MM.1S (cell line): ENCODE results near the gene ZBTB7C.

Experiments
- DNase-seq: peaks from one replicate; pipeline ENCODE4 v3.0.0-alpha.2; 2015
- H2AFZ ChIP-seq: fragments of 300-600 bp; sonication (generic); 2 replicates; pipeline ENCODE4 v1.6.0; 2016; ENCODE audit warnings: antibody characterized with exemption, low read length
- H3F3A ChIP-seq: fragments of 300-600 bp; sonication (generic); 2 replicates; pipeline ENCODE4 v1.6.1; 2016; ENCODE audit warnings: mild to moderate bottlenecking, antibody characterized with exemption, low read length, moderate library complexity, mixed read lengths; ENCODE audit not compliant: insufficient read depth
- H3K27ac ChIP-seq: fragments of 300-600 bp; sonication (generic); 2 replicates; pipeline ENCODE4 v1.5.1; 2016; ENCODE audit warnings: mild to moderate bottlenecking, low read length
- H3K27me3 ChIP-seq: fragments of 300-600 bp; sonication (generic); replicated peaks from 2 replicates; pipeline ENCODE4 v1.6.0; 2016; ENCODE audit warnings: low read length; ENCODE audit not compliant: insufficient read depth
- H3K36me3 ChIP-seq: fragments of 300-600 bp; sonication (generic); replicated peaks from 2 replicates; pipeline ENCODE4 v1.6.1; 2016; ENCODE audit warnings: mild to moderate bottlenecking, low read length, mixed read lengths; ENCODE audit not compliant: insufficient read depth
- H3K4me1 ChIP-seq: fragments of 300-600 bp; sonication (generic); 2 replicates; pipeline ENCODE4 v1.6.1; 2016; ENCODE audit warnings: low read length, mixed read lengths
- H3K4me2 ChIP-seq: fragments of 300-600 bp; sonication (generic); 2 replicates; pipeline ENCODE4 v1.6.0; 2016; ENCODE audit warnings: low read depth, low read length
- H3K4me3 ChIP-seq: fragments of 300-600 bp; sonication (generic); 2 replicates; pipeline ENCODE4 v1.5.1; 2016; ENCODE audit warnings: low read length, mixed read lengths
- H3K79me2 ChIP-seq: fragments of 300-600 bp; sonication (generic); 2 replicates; pipeline ENCODE4 v1.6.1; 2016; ENCODE audit warnings: mixed run types, low read length, mixed read lengths
- H3K9ac ChIP-seq: fragments of 300-600 bp; sonication (generic); 2 replicates; pipeline ENCODE4 v1.6.1; 2016; ENCODE audit warnings: low read length, mixed read lengths
- H3K9me2 ChIP-seq: fragments of 300-600 bp; sonication (generic); replicated peaks from 2 replicates; pipeline ENCODE4 v1.6.1; 2016; ENCODE audit warnings: mild to moderate bottlenecking, low read length, mixed read lengths; ENCODE audit not compliant: insufficient read depth
- H3K9me3 ChIP-seq: fragments of 300-600 bp; sonication (generic); replicated peaks from 2 replicates; pipeline ENCODE4 v1.6.1; 2016; ENCODE audit warnings: mild to moderate bottlenecking, low read length, mixed read lengths; ENCODE audit not compliant: insufficient read depth
- H4K20me1 ChIP-seq: fragments of 300-600 bp; sonication (generic); 2 replicates; pipeline ENCODE4 v1.6.1; 2016; ENCODE audit warnings: mild to moderate bottlenecking, low read length, moderate library complexity, mixed read lengths; ENCODE audit not compliant: insufficient read depth
- EZH2 ChIP-seq: fragments of 300-600 bp; sonication (generic); optimal IDR thresholded peaks from 2 replicates; pipeline ENCODE3; 2017; ENCODE audit warnings: low read depth, mild to moderate bottlenecking, antibody characterized with exemption, low read length, mixed read lengths
- EZH2phosphoT487 ChIP-seq: fragments of 300-600 bp; sonication (generic); IDR thresholded peaks from 2 replicates; pipeline ENCODE4 v1.6.1; 2018; ENCODE audit warnings: antibody characterized with exemption, low read length
- TF ChIP-seq, protein P1 (sequence below): fragments of 300-600 bp; sonication (generic); IDR thresholded peaks from 2 replicates; pipeline ENCODE4 v1.5.1; 2016; ENCODE audit warnings: antibody characterized with exemption, low read length, mixed read lengths

Gene ZBTB7C

DNA sequence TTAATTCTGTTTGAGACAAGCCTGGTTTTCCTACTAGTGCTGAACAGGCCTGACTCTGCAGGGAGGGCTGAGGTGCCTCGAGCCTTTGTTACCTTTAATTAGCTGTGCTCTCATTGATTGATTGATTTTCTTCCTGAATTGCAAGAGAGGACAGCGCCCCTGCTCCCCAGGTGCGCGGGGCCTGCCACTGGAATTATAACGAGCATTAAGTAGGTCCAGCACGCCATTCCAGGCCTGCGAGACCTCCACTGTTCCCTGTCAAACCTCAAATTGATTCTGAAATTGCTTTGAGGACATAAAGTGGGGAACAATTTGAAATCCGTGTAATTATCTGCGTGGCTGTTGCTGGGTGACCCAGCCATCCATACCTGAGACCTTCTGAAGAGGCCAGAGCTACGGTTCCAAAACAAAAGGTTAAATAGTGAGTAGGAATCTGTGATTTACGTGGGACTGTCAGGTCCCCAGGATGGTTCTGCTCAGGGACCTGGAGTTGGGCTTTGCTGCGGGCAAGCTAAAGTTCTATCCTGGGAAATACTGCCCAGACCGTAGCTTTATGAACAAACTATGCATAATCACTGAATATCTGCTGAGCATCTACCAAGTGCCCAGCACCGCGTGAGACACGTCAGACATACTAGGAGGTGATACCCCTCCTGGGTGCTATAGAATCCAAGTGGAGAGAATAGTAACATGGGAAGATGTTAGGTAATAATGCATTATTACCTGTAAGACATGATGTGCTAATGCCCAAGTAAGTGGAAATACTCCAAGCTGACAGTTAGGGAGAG lies 104.1 kb downstream of the ZBTB7C start:
- TF ChIP-seq, protein P1, sequence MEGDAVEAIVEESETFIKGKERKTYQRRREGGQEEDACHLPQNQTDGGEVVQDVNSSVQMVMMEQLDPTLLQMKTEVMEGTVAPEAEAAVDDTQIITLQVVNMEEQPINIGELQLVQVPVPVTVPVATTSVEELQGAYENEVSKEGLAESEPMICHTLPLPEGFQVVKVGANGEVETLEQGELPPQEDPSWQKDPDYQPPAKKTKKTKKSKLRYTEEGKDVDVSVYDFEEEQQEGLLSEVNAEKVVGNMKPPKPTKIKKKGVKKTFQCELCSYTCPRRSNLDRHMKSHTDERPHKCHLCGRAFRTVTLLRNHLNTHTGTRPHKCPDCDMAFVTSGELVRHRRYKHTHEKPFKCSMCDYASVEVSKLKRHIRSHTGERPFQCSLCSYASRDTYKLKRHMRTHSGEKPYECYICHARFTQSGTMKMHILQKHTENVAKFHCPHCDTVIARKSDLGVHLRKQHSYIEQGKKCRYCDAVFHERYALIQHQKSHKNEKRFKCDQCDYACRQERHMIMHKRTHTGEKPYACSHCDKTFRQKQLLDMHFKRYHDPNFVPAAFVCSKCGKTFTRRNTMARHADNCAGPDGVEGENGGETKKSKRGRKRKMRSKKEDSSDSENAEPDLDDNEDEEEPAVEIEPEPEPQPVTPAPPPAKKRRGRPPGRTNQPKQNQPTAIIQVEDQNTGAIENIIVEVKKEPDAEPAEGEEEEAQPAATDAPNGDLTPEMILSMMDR = no peak
- no peak overlapping the region for H3K4me3 ChIP-seq
- no peaks in the 10 kb centered on the region for H3K79me2 ChIP-seq
- H3K4me1 ChIP-seq = peaks cover 5% of the 10 kb centered on the region; the same call in 1 of the 2 replicates
- H3K36me3 ChIP-seq = no peaks in the 10 kb centered on the region
- no peaks in the 10 kb centered on the region for H3K9me3 ChIP-seq
- no peak for DNase-seq
- no peak overlapping the region for H3K27ac ChIP-seq
- no peaks in the 10 kb centered on the region for H4K20me1 ChIP-seq
- H3K4me2 ChIP-seq = no peak overlapping the region
- no peaks in the 10 kb centered on the region for H3K9me2 ChIP-seq
- H3F3A ChIP-seq = no peaks in the 10 kb centered on the region
- H3K9ac ChIP-seq = no peak overlapping the region
- H2AFZ ChIP-seq = no peak overlapping the region
- H3K27me3 ChIP-seq = no peaks in the 10 kb centered on the region

DNA sequence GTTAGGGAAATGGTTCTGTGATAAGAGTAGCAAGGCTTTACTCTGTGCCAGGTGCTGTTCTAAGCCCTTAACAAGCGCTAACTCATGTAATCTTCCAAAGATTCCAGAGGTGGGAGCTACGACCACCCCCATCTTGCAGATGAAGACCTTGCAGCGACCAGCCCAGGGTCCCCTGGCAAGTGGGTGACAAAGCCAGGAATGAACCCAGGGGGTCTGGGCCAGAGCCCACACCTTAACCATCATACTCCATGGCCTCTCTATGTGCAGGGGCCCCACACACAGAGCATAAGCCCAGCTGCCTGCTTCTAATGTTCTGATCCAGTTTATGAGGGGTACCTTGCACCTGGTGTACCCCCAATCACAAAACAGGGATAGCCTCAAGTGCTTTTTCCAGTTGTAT lies 105.3 kb downstream of the ZBTB7C start:
- no peaks in the 10 kb centered on the region for H3K9me3 ChIP-seq
- no peak overlapping the region for H2AFZ ChIP-seq
- H3K79me2 ChIP-seq = no peaks in the 10 kb centered on the region
- no peaks in the 10 kb centered on the region for H4K20me1 ChIP-seq
- no peaks in the 10 kb centered on the region for H3K36me3 ChIP-seq
- H3K4me2 ChIP-seq = no peak overlapping the region
- TF ChIP-seq, protein P1 = no peak
- no peak for TF ChIP-seq EZH2phosphoT487
- TF ChIP-seq EZH2 = no peak
- H3K27ac ChIP-seq = no peak overlapping the region
- peaks cover 5% of the 10 kb centered on the region; the same call in 1 of the 2 replicates for H3K4me1 ChIP-seq
- H3K27me3 ChIP-seq = no peaks in the 10 kb centered on the region
- DNase-seq = no peak
- no peaks in the 10 kb centered on the region for H3F3A ChIP-seq
- H3K4me3 ChIP-seq = no peak overlapping the region
- H3K9ac ChIP-seq = no peak overlapping the region
- H3K9me2 ChIP-seq = no peaks in the 10 kb centered on the region

DNA sequence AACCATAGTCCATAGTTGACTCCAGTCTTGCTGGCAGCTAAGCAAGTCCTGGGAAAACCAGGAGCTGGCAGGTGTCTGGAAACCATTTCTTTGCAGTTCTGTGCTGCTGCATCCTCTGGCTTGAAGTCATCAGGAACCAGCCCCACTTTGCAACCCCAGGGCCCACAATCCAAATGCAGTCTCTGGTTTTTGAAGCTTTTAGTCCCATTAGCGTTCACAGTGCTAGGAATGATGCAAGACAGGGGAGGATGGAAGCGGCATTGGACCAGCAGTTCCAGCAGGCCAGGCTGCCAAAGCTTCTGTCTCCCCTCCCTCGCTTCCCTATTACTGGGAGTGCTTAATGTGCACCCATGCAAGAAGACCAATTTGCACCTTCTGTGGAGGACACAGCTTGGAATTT lies 106.4 kb downstream of the ZBTB7C start:
- Histone ChIP-seq H3K36me3 (no peaks in the 10 kb centered on the region), H3K9ac (no peak overlapping the region), H3K4me1 (peaks cover 5% of the 10 kb centered on the region; the same call in 1 of the 2 replicates), H2AFZ (no peak overlapping the region), H3K9me2 (no peaks in the 10 kb centered on the region), H3F3A (no peaks in the 10 kb centered on the region), H4K20me1 (no peaks in the 10 kb centered on the region), H3K27ac (no peak overlapping the region), H3K9me3 (no peaks in the 10 kb centered on the region), H3K79me2 (no peaks in the 10 kb centered on the region), H3K27me3 (no peaks in the 10 kb centered on the region), H3K4me3 (no peak overlapping the region), H3K4me2 (no peak overlapping the region)
- DNase-seq = no peak
- TF ChIP-seq, protein P1 = no peak
- TF ChIP-seq EZH2 (no peak), EZH2phosphoT487 (no peak)
